GDM1 (cell line): ENCODE results near the gene CDK4.

Source experiments
- DNase-seq: peaks from one replicate; lab custom pipeline; 2025; lab: John Stamatoyannopoulos, UW

CDK4 gene

GRCh38 chr12:57700317-57700716, 51.8 kb downstream of the CDK4 start:
- DNase-seq = no peak

GRCh38 chr12:57698414-57698813, 53.7 kb downstream of the CDK4 start:
- no peak for DNase-seq
